ENCODE results near the gene ARHGAP32.

DNA sequence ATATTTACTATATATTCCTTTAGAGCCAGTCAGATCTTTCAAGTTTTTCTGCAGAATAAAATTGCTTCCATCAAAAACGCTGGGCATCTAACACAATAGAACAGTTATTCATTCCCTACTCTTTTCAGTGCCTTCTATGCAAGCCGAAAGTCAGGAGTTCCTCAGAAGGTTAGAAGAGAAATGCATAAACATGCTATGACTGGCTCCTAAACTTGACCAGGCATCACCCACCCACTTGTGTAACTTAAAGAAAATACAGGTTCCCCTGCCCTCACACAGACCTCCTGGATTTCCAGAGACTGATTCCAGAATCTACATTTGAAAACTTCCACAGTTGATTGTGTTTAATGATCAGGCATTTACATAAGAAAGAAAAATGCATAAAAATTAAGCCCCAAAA lies 19.3 kb upstream of the ARHGAP32 start:
- TF ChIP-seq, protein P1, sequence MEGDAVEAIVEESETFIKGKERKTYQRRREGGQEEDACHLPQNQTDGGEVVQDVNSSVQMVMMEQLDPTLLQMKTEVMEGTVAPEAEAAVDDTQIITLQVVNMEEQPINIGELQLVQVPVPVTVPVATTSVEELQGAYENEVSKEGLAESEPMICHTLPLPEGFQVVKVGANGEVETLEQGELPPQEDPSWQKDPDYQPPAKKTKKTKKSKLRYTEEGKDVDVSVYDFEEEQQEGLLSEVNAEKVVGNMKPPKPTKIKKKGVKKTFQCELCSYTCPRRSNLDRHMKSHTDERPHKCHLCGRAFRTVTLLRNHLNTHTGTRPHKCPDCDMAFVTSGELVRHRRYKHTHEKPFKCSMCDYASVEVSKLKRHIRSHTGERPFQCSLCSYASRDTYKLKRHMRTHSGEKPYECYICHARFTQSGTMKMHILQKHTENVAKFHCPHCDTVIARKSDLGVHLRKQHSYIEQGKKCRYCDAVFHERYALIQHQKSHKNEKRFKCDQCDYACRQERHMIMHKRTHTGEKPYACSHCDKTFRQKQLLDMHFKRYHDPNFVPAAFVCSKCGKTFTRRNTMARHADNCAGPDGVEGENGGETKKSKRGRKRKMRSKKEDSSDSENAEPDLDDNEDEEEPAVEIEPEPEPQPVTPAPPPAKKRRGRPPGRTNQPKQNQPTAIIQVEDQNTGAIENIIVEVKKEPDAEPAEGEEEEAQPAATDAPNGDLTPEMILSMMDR (IDR thresholded peaks at IDR 0.05 in 2 of 3, conservative IDR thresholded peaks at IDR 0.05 in 1 of 3; ENCODE audit: borderline replicate concordance in 1 of 3, insufficient read depth in 1 of 3, low read depth in 2 of 3, low read length in 2 of 3) = no peak
- TF ChIP-seq RAD21 (IDR thresholded peaks at IDR 0.05; ENCODE audit: low read depth) (no peak), POLR2AphosphoS5 (IDR thresholded peaks at IDR 0.05; ENCODE audit: low read depth, low read length) (no peak), MAX (IDR thresholded peaks at IDR 0.05) (no peak)
